H1 (cell line): ENCODE results near the gene NFKBIZ. TPM values are rescaled to one million over a fixed set of nuclear protein-coding genes. Genes with fewer than 3 reads are reported as not detected.

Experiments
- CTCF ChIA-PET: fragments of 300-600 bp; sonication (Branson Sonifier 250); formaldehyde crosslinking; loops from one replicate; lab custom pipeline; 2021; ENCODE audit not compliant: partially characterized antibody; lab: Charles Lee
- POLR2A ChIA-PET: fragments of 300-600 bp; sonication (Branson Sonifier 250); formaldehyde crosslinking; loops from one replicate; lab custom pipeline; 2021; ENCODE audit warnings: inconsistent platforms; ENCODE audit not compliant: partially characterized antibody; lab: Charles Lee
- DNase-seq, 2 experiments: peaks; one replicate each; pipeline versions ENCODE4 v3.0.0 to v3.0.0-alpha.2; 2010 to 2022; ENCODE audit warnings: low spot score in 2 of 2, low read depth in 1 of 2, mixed read lengths in 1 of 2
- FAIRE-seq: peaks from 2 replicates; lab custom pipeline; 2011; peaks lifted over from hg19 to GRCh38; lab: Jason Lieb, UNC
- H2AFZ ChIP-seq: 2 replicates; pipeline ENCODE4 v1.8.1; 2012; ENCODE audit warnings: low read length, inconsistent platforms
- H2AK5ac ChIP-seq: 2 replicates; pipeline ENCODE4 v1.6.1; 2013; ENCODE audit warnings: low read depth, low read length
- H2BK120ac ChIP-seq: replicated peaks from 2 replicates; pipeline ENCODE3; 2013; ENCODE audit warnings: low read depth, low read length, inconsistent platforms
- H2BK12ac ChIP-seq: 2 replicates; pipeline ENCODE4 v1.6.1; 2013; ENCODE audit warnings: low read depth, low read length
- H2BK15ac ChIP-seq: 2 replicates; pipeline ENCODE4 v1.6.1; 2013; ENCODE audit warnings: low read length
- H2BK20ac ChIP-seq: 2 replicates; pipeline ENCODE4 v1.6.1; 2013; ENCODE audit warnings: low read length
- H2BK5ac ChIP-seq: 2 replicates; pipeline ENCODE4 v1.6.1; 2013; ENCODE audit warnings: low read depth, low read length
- H3K14ac ChIP-seq: 2 replicates; pipeline ENCODE4 v1.6.1; 2013; ENCODE audit warnings: inconsistent platforms; ENCODE audit not compliant: insufficient read length
- H3K18ac ChIP-seq: 2 replicates; pipeline ENCODE4 v1.6.1; 2013; ENCODE audit warnings: low read length; ENCODE audit errors: extremely low read depth
- H3K23ac ChIP-seq: 2 replicates; pipeline ENCODE4 v1.6.1; 2013; ENCODE audit warnings: inconsistent platforms; ENCODE audit not compliant: insufficient read length
- H3K23me2 ChIP-seq: 2 replicates; pipeline ENCODE4 v1.6.1; 2013; ENCODE audit warnings: low read depth, low read length
- H3K27ac ChIP-seq: 2 replicates; pipeline ENCODE4 v1.6.1; 2011; ENCODE audit warnings: low read depth, low read length, inconsistent platforms
- H3K27me3 ChIP-seq, 4 experiments: replicated peaks in 1 of 4; 1 replicate in 1 of 4; 2 replicates in 3 of 4; pipeline versions ENCODE4 v1.6.1 to v1.8.1; 2011 to 2013; ENCODE audit warnings: low read length in 3 of 4, mild to moderate bottlenecking in 3 of 4, inconsistent platforms in 2 of 4, mixed read lengths in 2 of 4, moderate library complexity in 1 of 4; ENCODE audit not compliant: control insufficient read depth in 3 of 4, insufficient read depth in 3 of 4; ENCODE audit errors: extremely low read depth in 1 of 4
- H3K36me3 ChIP-seq, 4 experiments: 2 replicates each; pipeline versions ENCODE4 v1.6.1 to v1.8.1; 2011 to 2013; ENCODE audit warnings: mild to moderate bottlenecking in 4 of 4, low read length in 3 of 4, moderate library complexity in 2 of 4, control low read depth in 1 of 4, inconsistent platforms in 1 of 4; ENCODE audit not compliant: insufficient read depth in 4 of 4, control insufficient read depth in 2 of 4
- H3K4ac ChIP-seq: replicated peaks from 2 replicates; pipeline ENCODE3; 2013; ENCODE audit warnings: low read length, low read depth, mixed read lengths, inconsistent platforms; ENCODE audit not compliant: insufficient read length
- H3K4me1 ChIP-seq, 4 experiments: replicated peaks in 1 of 4; 1 replicate in 1 of 4; 2 replicates in 3 of 4; pipeline versions ENCODE4 v1.6.1 to v1.8.1; 2011 to 2013; ENCODE audit warnings: low read length in 3 of 4, inconsistent platforms in 2 of 4, mixed read lengths in 1 of 4; ENCODE audit not compliant: insufficient read depth in 4 of 4, control insufficient read depth in 3 of 4
- H3K4me2 ChIP-seq, 2 experiments: 2 replicates each; pipeline versions ENCODE4 v1.6.1 to v1.8.1; 2011 to 2013; ENCODE audit warnings: low read depth in 2 of 2, low read length in 2 of 2, control low read depth in 1 of 2, inconsistent platforms in 1 of 2, mild to moderate bottlenecking in 1 of 2; ENCODE audit not compliant: insufficient read depth in 1 of 2
- H3K4me3 ChIP-seq, 4 experiments: fragments of 200-600, 300-600 bp in 1 of 4; sonication (generic), shearing (Covaris generic), sonication (Bioruptor Twin) in 1 of 4; 2 replicates each; pipeline versions ENCODE4 v1.5.1 to v1.8.1; 2011 to 2016; ENCODE audit warnings: low read length in 4 of 4, low read depth in 3 of 4, control low read depth in 2 of 4, inconsistent platforms in 2 of 4, mild to moderate bottlenecking in 2 of 4, mixed read lengths in 1 of 4, moderate library complexity in 1 of 4; ENCODE audit not compliant: insufficient read depth in 2 of 4; ENCODE audit errors: extremely low read depth in 1 of 4
- H3K56ac ChIP-seq: replicated peaks from 2 replicates; pipeline ENCODE3; 2013; ENCODE audit warnings: low read depth, mild to moderate bottlenecking, mixed read lengths, low read length, inconsistent platforms; ENCODE audit not compliant: insufficient read length
- H3K79me1 ChIP-seq: 2 replicates; pipeline ENCODE4 v1.6.1; 2013; ENCODE audit warnings: low read depth, low read length, control low read depth
- H3K79me2 ChIP-seq, 2 experiments: 2 replicates each; pipeline versions ENCODE4 v1.6.1 to v1.8.1; 2012 to 2013; ENCODE audit warnings: low read length in 2 of 2, mild to moderate bottlenecking in 2 of 2, inconsistent platforms in 1 of 2; ENCODE audit not compliant: insufficient read depth in 2 of 2, control insufficient read depth in 1 of 2
- H3K9ac ChIP-seq, 4 experiments: replicated peaks in 1 of 4; 1 replicate in 1 of 4; 2 replicates in 3 of 4; pipeline versions ENCODE4 v1.6.1 to v1.8.1; 2011 to 2013; ENCODE audit warnings: low read depth in 3 of 4, low read length in 3 of 4, control low read depth in 2 of 4, mild to moderate bottlenecking in 2 of 4, moderate library complexity in 2 of 4, inconsistent platforms in 1 of 4; ENCODE audit errors: extremely low read depth in 1 of 4
- H3K9me3 ChIP-seq, 2 experiments: 2 replicates each; pipeline versions ENCODE4 v1.6.1 to v1.8.1; 2012 to 2013; ENCODE audit warnings: mild to moderate bottlenecking in 2 of 2, moderate library complexity in 2 of 2, control low read depth in 1 of 2, inconsistent platforms in 1 of 2, low read depth in 1 of 2, low read length in 1 of 2, mixed read lengths in 1 of 2; ENCODE audit not compliant: insufficient read depth in 2 of 2
- H4K20me1 ChIP-seq, 2 experiments: replicated peaks in 1 of 2; 2 replicates each; pipeline versions ENCODE3 to v1.8.1; 2011 to 2013; ENCODE audit warnings: inconsistent platforms in 2 of 2, low read length in 2 of 2, mild to moderate bottlenecking in 1 of 2; ENCODE audit not compliant: insufficient read depth in 2 of 2, control insufficient read depth in 1 of 2
- H4K5ac ChIP-seq: 2 replicates; pipeline ENCODE4 v1.6.1; 2013; ENCODE audit warnings: low read length, low read depth, mixed read lengths, inconsistent platforms; ENCODE audit not compliant: insufficient read length
- H4K8ac ChIP-seq: 2 replicates; pipeline ENCODE4 v1.8.0; 2013; ENCODE audit warnings: mild to moderate bottlenecking, moderate library complexity, low read length, inconsistent platforms; ENCODE audit not compliant: insufficient read depth; ENCODE audit errors: extremely low read depth
- H4K91ac ChIP-seq: replicated peaks from 2 replicates; pipeline ENCODE3; 2013; ENCODE audit warnings: low read length, mixed read lengths, inconsistent platforms; ENCODE audit not compliant: insufficient read length
- ASH2L ChIP-seq: fragments of 200-600, 300-600 bp; sonication (generic); IDR thresholded peaks from one replicate; pipeline ENCODE4 v1.7.1; 2017; ENCODE audit warnings: low read length
- BRCA1 ChIP-seq: IDR thresholded peaks from 2 replicates; pipeline ENCODE4 v1.6.1; 2012; ENCODE audit warnings: low read depth, low read length, improper control_type of control experiment
- CTCF ChIP-seq, 3 experiments: IDR thresholded peaks; 1 replicate in 2 of 3; 2 replicates in 1 of 3; pipeline versions ENCODE4 v1.5.1 to v1.6.1; 2011; ENCODE audit warnings: low read length in 3 of 3, mild to moderate bottlenecking in 3 of 3, inconsistent platforms in 2 of 3, low read depth in 1 of 3, moderate library complexity in 1 of 3; ENCODE audit not compliant: insufficient read depth in 1 of 3; ENCODE audit errors: control extremely low read depth in 1 of 3
- KDM5A ChIP-seq: fragments of 200-600 bp; IDR thresholded peaks from 2 replicates; pipeline ENCODE4 v1.7.1; 2012; ENCODE audit warnings: mild to moderate bottlenecking, low read length, inconsistent platforms, mixed read lengths
- RFX5 ChIP-seq: IDR thresholded peaks from 2 replicates; pipeline ENCODE4 v1.6.1; 2011; ENCODE audit warnings: low read depth, low read length, improper control_type of control experiment, borderline replicate concordance
- SIX5 ChIP-seq: IDR thresholded peaks from 2 replicates; pipeline ENCODE4 v1.6.1; 2011; ENCODE audit warnings: mild to moderate bottlenecking, low read depth, low read length
- SP4 ChIP-seq: IDR thresholded peaks from 2 replicates; pipeline ENCODE4 v1.6.1; 2012; ENCODE audit warnings: low read length, inconsistent platforms
- TEAD4 ChIP-seq: IDR thresholded peaks from 2 replicates; pipeline ENCODE4 v1.6.1; 2012; ENCODE audit warnings: low read depth, low read length, inconsistent platforms, mixed read lengths
- WGBS, 2 experiments: shearing (Covaris generic) in 1 of 2; methylation state at CpG; one replicate each; pipeline versions ENCODE4 v1.1.6 to v1.1.7; 2013 to 2015; ENCODE audit warnings: low lambda C conversion rate in 2 of 2, mixed read lengths in 2 of 2, inconsistent platforms in 1 of 2, low coverage in 1 of 2, missing lambda C conversion rate in 1 of 2; ENCODE audit not compliant: insufficient replicate concordance in 2 of 2, insufficient coverage in 1 of 2, insufficient read length in 1 of 2; ENCODE audit errors: extremely low coverage in 1 of 2, missing lambda C conversion rate in 1 of 2; 5-methylcytosine and 5-hydroxymethylcytosine counted together
- polyA plus RNA-seq, 7 experiments: library from polyadenylated mRNA; depleted of rRNA in 3 of 7; stranded (reverse) in 5 of 7; unstranded in 2 of 7; fragments of >200 nt in 5 of 7; fragments of 200-250 nt in 2 of 7; gene quantifications; 1 replicate in 5 of 7; 2 replicates in 1 of 7; 4 replicates in 1 of 7; pipeline versions ENCODE4 v1.2.1 to v1.2.3, GENCODE V29; 2011 to 2013; ENCODE audit warnings: missing spikeins in 2 of 7, mixed read lengths in 2 of 7
- total RNA-seq: library from RNA; stranded (reverse); fragmentation: NEBNext Ultra II Directional; extraction: Animal tissue kit (Norgen Biotek cat#: 25700); gene quantifications from 2 replicates; pipeline ENCODE4 v1.2.1, GENCODE V29; 2021

The NFKBIZ gene
- total and polyA plus RNA-seq, 2 of the 8 experiments (the other 6 are each of a cell fraction or from before 2014, with no cell fraction given): 7.2 to 24.5 TPM

- Histone ChIP-seq H4K20me1 (peaks cover 0 to under 1% of the 10 kb centered on the region in 2 experiments), H2BK15ac (no peak overlapping the region), H3K79me1 (no peaks in the 10 kb centered on the region), H3K79me2 (0 out of 4 replicates have a peak, but pooled peaks cover 0 to 3% of the 10 kb centered on the region in 2 experiments), H3K9me3 (no peaks in the 10 kb centered on the region), H4K91ac (no peak overlapping the region), H3K14ac (no peak overlapping the region), H3K9ac (no peak overlapping the region), H3K56ac (no peak overlapping the region), H3K4ac (no peak overlapping the region), H3K27ac (no peak overlapping the region), H2BK5ac (no peak overlapping the region), H3K4me1 (no peaks in the 10 kb centered on the region), H2AFZ (no peak overlapping the region), H3K18ac (no peak overlapping the region), H2BK120ac (no peak overlapping the region), H3K4me2 (no peak overlapping the region), H3K23me2 (no peaks in the 10 kb centered on the region), H2BK20ac (no peak overlapping the region), H4K8ac (no peak overlapping the region), H4K5ac (no peak overlapping the region), H2BK12ac (no peak overlapping the region), H3K36me3 (peaks cover 5 to 39% (median 25%) of the 10 kb centered on the region in 4 experiments; a peak in 7 of 8 replicates), H3K23ac (no peak overlapping the region), H3K27me3 (peaks cover 0 to 1% (median 0%) of the 10 kb centered on the region in 4 experiments; a peak in 1 of 7 replicates), H3K4me3 (no peak overlapping the region), H2AK5ac (no peak overlapping the region)
- DNase-seq (no peak), FAIRE-seq (no peak)
- CTCF ChIA-PET: interaction anchor here (1.2 kb wide), 1 partner anchor 49 kb away, joined by 5 read pairs; no protein-coding TSS in a partner anchor
- WGBS, 2 experiments: 87% methylated on average over 3 of the region's 3 CpGs; no CpG with 5 or more reads in 1 of the 2 experiments
- POLR2A ChIA-PET: interaction anchor here (0.9 to 2.9 kb wide), 5 partner anchors 11 to 182 kb away, joined by 3 to 13 read pairs (median 6); partner anchors contain the start of gene NFKBIZ
- no peak for TF ChIP-seq ASH2L
- TF ChIP-seq CTCF (IDR thresholded peaks at IDR 0.05; ENCODE audit: control extremely low read depth in 1 of 3, insufficient read depth in 1 of 3, low read depth in 1 of 3, low read length in 3 of 3): no peak
- TF ChIP-seq KDM5A: no peak
- no peak for TF ChIP-seq SP4
- no peak for TF ChIP-seq TEAD4
- no peak for TF ChIP-seq BRCA1
- no peak for TF ChIP-seq SIX5
- TF ChIP-seq RFX5: no peak
Observed at GRCh38 chr3:101862416-101863165, 13.3 kb downstream of the NFKBIZ start.
